IPS-11a (cell line): ENCODE measurements around the gene SH2D6.
"Not testable (repeated sequence)": the region's sequence is repeated elsewhere in the genome, so short reads cannot be mapped to it uniquely, and the experiment has no call there.

Source experiments
- H3K4me3 ChIP-seq: one replicate; pipeline ENCODE4 v1.5.1; 2013; ENCODE audit warnings: low read depth, low read length, control low read depth

SH2D6 gene

GRCh38 chr2:85468096-85468703 is 49.7 kb downstream of the SH2D6 start:
- no peak overlapping the region for H3K4me3 ChIP-seq

- H3K4me3 ChIP-seq: no peak overlapping the region
Observed at GRCh38 chr2:85468704-85469349, 50.3 kb downstream of the SH2D6 start.

GRCh38 chr2:85470850-85471800 is 52.6 kb downstream of the SH2D6 start:
- no peak overlapping the region for H3K4me3 ChIP-seq

GRCh38 chr2:85472261-85472660 is 53.7 kb downstream of the SH2D6 start:
- no peak overlapping the region for H3K4me3 ChIP-seq

GRCh38 chr2:85475799-85476490 is 57.4 kb downstream of the SH2D6 start:
- no peak overlapping the region for H3K4me3 ChIP-seq

GRCh38 chr2:85476624-85477023 is 58.1 kb downstream of the SH2D6 start:
- H3K4me3 ChIP-seq: no peak overlapping the region

- no peak overlapping the region for H3K4me3 ChIP-seq
Observed at GRCh38 chr2:85477884-85478283, 59.4 kb downstream of the SH2D6 start.

GRCh38 chr2:85481818-85482777 is 63.6 kb downstream of the SH2D6 start:
- no peak overlapping the region for H3K4me3 ChIP-seq

GRCh38 chr2:85484615-85485014 is 66.1 kb downstream of the SH2D6 start:
- not testable (repeated sequence) for H3K4me3 ChIP-seq

- H3K4me3 ChIP-seq: no peak overlapping the region
Observed at GRCh38 chr2:85485815-85486214, 67.3 kb downstream of the SH2D6 start.
